CD4-positive, alpha-beta T cell (primary cell): ENCODE measurements around the gene ERP44. TPM values are rescaled to one million over a fixed set of nuclear protein-coding genes. Genes with fewer than 3 reads are reported as not detected.
"Not testable (repeated sequence)": the region's sequence is repeated elsewhere in the genome, so short reads cannot be mapped to it uniquely, and the experiment has no call there.

Experiments
- ATAC-seq: fragments of 200-7000 bp; cut with Tn5 transposase; one replicate; pipeline ENCODE4 v1.10.0; 2022; ENCODE audit warnings: mild to moderate bottlenecking; ENCODE audit not compliant: poor library complexity
- CTCF ChIA-PET: fragments of 350-600 bp; sonication (Branson Sonifier 250); formaldehyde crosslinking; loops from one replicate; lab custom pipeline; 2021; ENCODE audit warnings: antibody characterized with exemption, inconsistent platforms; lab: Charles Lee
- POLR2A ChIA-PET: fragments of 350-600 bp; sonication (Branson Sonifier 250); formaldehyde crosslinking; loops from one replicate; lab custom pipeline; 2021; ENCODE audit warnings: antibody characterized with exemption, inconsistent platforms; lab: Charles Lee
- DNase-seq, 14 experiments: peaks; one replicate each; pipeline ENCODE4 v3.0.0-alpha.2; 2013 to 2020; ENCODE audit warnings: mixed read lengths in 2 of 14
- H3K27ac ChIP-seq, 2 donors: one replicate each; pipeline versions ENCODE4 v1.5.1 to v1.7.0; 2013; ENCODE audit warnings: low read length in 2 of 2, low read depth in 1 of 2, mild to moderate bottlenecking in 1 of 2
- H3K27me3 ChIP-seq, 2 experiments: 1 replicate in 1 of 2; 2 replicates in 1 of 2; pipeline versions ENCODE4 v1.6.1 to v1.7.0; 2013; ENCODE audit warnings: low read length in 2 of 2, control low read depth in 1 of 2, mild to moderate bottlenecking in 1 of 2, moderate library complexity in 1 of 2; ENCODE audit not compliant: insufficient read depth in 2 of 2, control insufficient read depth in 1 of 2
- H3K36me3 ChIP-seq: one replicate; pipeline ENCODE4 v1.6.1; 2013; ENCODE audit warnings: low read length, control low read depth; ENCODE audit not compliant: insufficient read depth
- H3K4me1 ChIP-seq: one replicate; pipeline ENCODE4 v1.6.1; 2013; ENCODE audit warnings: low read length, control low read depth; ENCODE audit not compliant: insufficient read depth
- H3K4me3 ChIP-seq: one replicate; pipeline ENCODE4 v1.5.1; 2013; ENCODE audit warnings: mild to moderate bottlenecking, low read length, moderate library complexity
- H3K9me3 ChIP-seq, 2 experiments: 1 replicate in 1 of 2; 2 replicates in 1 of 2; pipeline versions ENCODE4 v1.6.1 to v1.7.0; 2013; ENCODE audit warnings: low read length in 2 of 2, mild to moderate bottlenecking in 2 of 2, control low read depth in 1 of 2, moderate library complexity in 1 of 2; ENCODE audit not compliant: control insufficient read depth in 1 of 2, insufficient read depth in 1 of 2
- H3K27ac Mint-ChIP-seq: one replicate; pipeline ENCODE4 v1.8.0; 2020; ENCODE audit warnings: mixed read lengths
- H3K27me3 Mint-ChIP-seq: one replicate; pipeline ENCODE4 v1.8.0; 2021; ENCODE audit warnings: mixed read lengths
- H3K36me3 Mint-ChIP-seq: one replicate; pipeline ENCODE4 v1.8.0; 2021; ENCODE audit warnings: low read depth, mixed read lengths
- H3K4me1 Mint-ChIP-seq: one replicate; pipeline ENCODE4 v1.8.0; 2021; ENCODE audit warnings: low read depth, mixed read lengths
- H3K4me3 Mint-ChIP-seq: one replicate; pipeline ENCODE4 v1.8.0; 2020; ENCODE audit warnings: mild to moderate bottlenecking, mixed read lengths
- H3K9me3 Mint-ChIP-seq: one replicate; pipeline ENCODE4 v1.8.0; 2020; ENCODE audit warnings: mixed read lengths
- intact Hi-C, 2 experiments: fragments of 100-400 bp; cut with DNase I in 1 of 2; cut with micrococcal nuclease in 1 of 2; formaldehyde crosslinking; loops; one replicate each; pipeline versions ENCODE4 v1.15.1 to v1.9.0; 2023 to 2025; cut with DNase I, micrococcal nuclease
- total RNA-seq, 174 experiments: library from RNA in 2 of 174; stranded (reverse) in 2 of 174; gene quantifications; one replicate each; pipeline ENCODE4 v1.2.3 and lab custom pipeline; 2021 to 2026
- TF ChIP-seq, protein P1 (sequence below): fragments of 200-600 bp; IDR thresholded peaks from one replicate; pipeline ENCODE4 v1.8.0; 2022; ENCODE audit warnings: antibody characterized with exemption, mild to moderate bottlenecking

ERP44 gene
- total RNA-seq, 2 experiments from 2014 or later = 6.8 to 7.1 TPM

DNA sequence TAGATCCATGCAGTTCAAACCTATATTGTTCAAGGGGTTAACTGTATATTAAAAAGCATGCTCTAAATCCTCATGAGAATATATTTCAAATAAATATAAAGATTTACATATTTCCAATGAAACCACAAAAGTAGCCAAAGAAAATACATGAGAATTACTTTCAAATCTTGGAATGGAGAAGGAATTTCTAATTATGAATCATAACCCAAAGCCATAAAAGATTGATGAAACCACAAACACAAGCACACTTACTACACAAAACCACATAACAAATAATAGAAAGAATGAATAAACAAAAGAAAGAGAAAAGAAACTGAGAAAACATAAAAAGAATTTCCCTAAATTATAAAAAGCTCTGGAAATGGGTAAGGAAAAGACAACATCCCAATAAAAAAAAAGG lies 16.0 kb downstream of the ERP44 start:
- ATAC-seq (no peak), DNase-seq (no peak)
- Mint-ChIP-seq H3K4me3 (no peak overlapping the region), H3K9me3 (no peaks in the 10 kb centered on the region), H3K27ac (no peak overlapping the region), H3K27me3 (no peaks in the 10 kb centered on the region), H3K36me3 (peaks cover 8% of the 10 kb centered on the region), H3K4me1 (peaks cover 84% of the 10 kb centered on the region)
- TF ChIP-seq, protein P1, sequence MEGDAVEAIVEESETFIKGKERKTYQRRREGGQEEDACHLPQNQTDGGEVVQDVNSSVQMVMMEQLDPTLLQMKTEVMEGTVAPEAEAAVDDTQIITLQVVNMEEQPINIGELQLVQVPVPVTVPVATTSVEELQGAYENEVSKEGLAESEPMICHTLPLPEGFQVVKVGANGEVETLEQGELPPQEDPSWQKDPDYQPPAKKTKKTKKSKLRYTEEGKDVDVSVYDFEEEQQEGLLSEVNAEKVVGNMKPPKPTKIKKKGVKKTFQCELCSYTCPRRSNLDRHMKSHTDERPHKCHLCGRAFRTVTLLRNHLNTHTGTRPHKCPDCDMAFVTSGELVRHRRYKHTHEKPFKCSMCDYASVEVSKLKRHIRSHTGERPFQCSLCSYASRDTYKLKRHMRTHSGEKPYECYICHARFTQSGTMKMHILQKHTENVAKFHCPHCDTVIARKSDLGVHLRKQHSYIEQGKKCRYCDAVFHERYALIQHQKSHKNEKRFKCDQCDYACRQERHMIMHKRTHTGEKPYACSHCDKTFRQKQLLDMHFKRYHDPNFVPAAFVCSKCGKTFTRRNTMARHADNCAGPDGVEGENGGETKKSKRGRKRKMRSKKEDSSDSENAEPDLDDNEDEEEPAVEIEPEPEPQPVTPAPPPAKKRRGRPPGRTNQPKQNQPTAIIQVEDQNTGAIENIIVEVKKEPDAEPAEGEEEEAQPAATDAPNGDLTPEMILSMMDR = no peak
- Histone ChIP-seq H3K36me3 (no peaks in the 10 kb centered on the region), H3K9me3 (no peaks in the 10 kb centered on the region), H3K27me3 (no peaks in the 10 kb centered on the region), H3K4me3 (no peak overlapping the region), H3K4me1 (peaks cover 3% of the 10 kb centered on the region), H3K27ac (no peak overlapping the region)
- ChIA-PET CTCF (no interaction called here), POLR2A (no interaction called here)
- intact Hi-C loops = loop anchor here in 1 of 2 experiments (2.0 kb wide), 1 partner anchor 16 kb away; the partner anchor contains the start of genes ERP44 and INVS

DNA sequence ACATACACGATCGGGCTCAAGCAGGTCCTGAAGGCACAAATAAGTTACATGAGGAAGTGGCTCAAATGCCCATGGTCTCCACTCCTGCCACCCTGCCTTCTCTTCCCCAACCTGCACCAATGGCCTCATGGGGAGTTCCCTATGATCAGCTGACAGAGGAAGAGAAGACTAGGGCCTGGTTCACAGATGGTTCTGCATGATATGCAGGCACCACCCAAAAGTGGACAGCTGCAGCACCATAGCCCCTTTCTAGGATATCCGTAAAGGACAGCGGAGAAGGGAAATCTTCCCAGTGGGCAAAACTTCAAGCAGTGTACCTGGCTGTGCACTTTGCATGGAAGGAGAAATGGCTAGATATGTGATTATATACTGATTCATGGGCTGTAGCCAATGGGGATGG lies 22.5 kb downstream of the ERP44 start:
- POLR2A ChIA-PET, H3K27me3 ChIP-seq, H3K9me3 ChIP-seq, H3K27ac ChIP-seq, ATAC-seq, CTCF ChIA-PET, H3K27me3 Mint-ChIP-seq, H3K9me3 Mint-ChIP-seq, H3K27ac Mint-ChIP-seq, H3K4me1 ChIP-seq, H3K4me3 ChIP-seq, H3K4me3 Mint-ChIP-seq, H3K36me3 ChIP-seq, DNase-seq, intact Hi-C loops: not testable (repeated sequence)
- H3K4me1 Mint-ChIP-seq = peaks cover 44% of the 10 kb centered on the region
- H3K36me3 Mint-ChIP-seq = peaks cover 12% of the 10 kb centered on the region

DNA sequence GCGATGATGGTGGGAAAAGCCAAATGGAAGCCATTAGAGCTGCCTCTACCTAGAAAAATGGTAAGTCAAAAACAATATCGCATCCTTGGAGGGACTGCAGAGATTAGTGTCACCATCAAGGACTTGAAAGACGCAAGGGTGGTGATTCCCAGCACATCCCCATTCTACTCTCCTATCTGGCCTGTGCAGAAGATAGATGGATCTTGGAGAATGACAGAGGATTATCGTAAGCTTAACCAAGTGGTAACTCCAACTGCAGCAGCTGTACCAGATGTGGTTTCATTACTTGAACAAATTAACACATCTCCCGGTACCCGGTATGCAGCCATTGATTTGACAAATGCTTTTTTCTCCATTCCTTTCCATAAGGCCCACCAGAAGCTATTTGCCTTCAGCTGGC lies 23.8 kb downstream of the ERP44 start:
- CTCF ChIA-PET = interaction anchor here (1.0 kb wide), 1 partner anchor 934 kb away, joined by 3 read pairs; no protein-coding TSS in a partner anchor
- H3K36me3 Mint-ChIP-seq = peaks cover 17% of the 10 kb centered on the region
- no peaks in the 10 kb centered on the region for H3K9me3 Mint-ChIP-seq
- Histone ChIP-seq H3K9me3 (no peaks in the 10 kb centered on the region), H3K4me1 (no peaks in the 10 kb centered on the region), H3K36me3 (peaks cover 8% of the 10 kb centered on the region), H3K27ac (no peak overlapping the region), H3K27me3 (no peaks in the 10 kb centered on the region), H3K4me3 (no peak overlapping the region)
- no peak for DNase-seq
- peaks cover 40% of the 10 kb centered on the region for H3K4me1 Mint-ChIP-seq
- POLR2A ChIA-PET = no interaction called here
- H3K27ac Mint-ChIP-seq = no peak overlapping the region
- no peaks in the 10 kb centered on the region for H3K27me3 Mint-ChIP-seq
- ATAC-seq = no peak
- TF ChIP-seq, protein P1 = no peak
- intact Hi-C loops = no loop called here
- H3K4me3 Mint-ChIP-seq = no peak overlapping the region

DNA sequence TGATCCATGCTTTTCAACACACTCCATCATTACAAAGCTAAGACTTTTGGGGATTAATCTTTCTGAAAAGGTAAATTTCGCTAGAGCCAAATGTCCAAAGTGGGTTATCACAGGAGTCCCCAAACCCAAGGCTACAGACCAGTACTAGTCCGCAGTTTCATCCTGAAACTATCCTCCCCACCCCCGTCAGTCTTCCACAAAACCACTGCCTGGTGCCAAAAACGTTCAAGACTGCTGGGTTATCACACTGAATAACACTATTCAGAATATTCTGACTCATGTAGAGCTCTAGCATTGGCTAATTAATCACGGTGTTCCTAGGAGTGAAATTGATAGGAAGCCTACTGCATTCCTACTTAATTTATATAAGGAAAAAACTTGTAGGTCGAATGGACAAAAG lies 24.7 kb downstream of the ERP44 start:
- H3K27ac Mint-ChIP-seq = no peak overlapping the region
- TF ChIP-seq, protein P1 = no peak
- Histone ChIP-seq H3K4me3 (no peak overlapping the region), H3K4me1 (no peaks in the 10 kb centered on the region), H3K27ac (no peak overlapping the region), H3K9me3 (no peaks in the 10 kb centered on the region), H3K27me3 (no peaks in the 10 kb centered on the region), H3K36me3 (peaks cover 8% of the 10 kb centered on the region)
- DNase-seq (no peak), ATAC-seq (no peak)
- no peaks in the 10 kb centered on the region for H3K27me3 Mint-ChIP-seq
- peaks cover 34% of the 10 kb centered on the region for H3K4me1 Mint-ChIP-seq
- no peak overlapping the region for H3K4me3 Mint-ChIP-seq
- intact Hi-C loops = no loop called here
- ChIA-PET POLR2A (no interaction called here), CTCF (no interaction called here)
- H3K36me3 Mint-ChIP-seq = peaks cover 14% of the 10 kb centered on the region
- no peaks in the 10 kb centered on the region for H3K9me3 Mint-ChIP-seq
